Measurements from ENCODE around the gene FBN1. TPM values are rescaled to one million over a fixed set of nuclear protein-coding genes. Genes with fewer than 3 reads are reported as not detected.
A peak's percentile ranks its signal among the peaks of the same experiment; 100 is the strongest.

The FBN1 gene
- total and polyA plus RNA-seq, 8 donors: 4.7 to 384 (median 42.6) TPM

DNA sequence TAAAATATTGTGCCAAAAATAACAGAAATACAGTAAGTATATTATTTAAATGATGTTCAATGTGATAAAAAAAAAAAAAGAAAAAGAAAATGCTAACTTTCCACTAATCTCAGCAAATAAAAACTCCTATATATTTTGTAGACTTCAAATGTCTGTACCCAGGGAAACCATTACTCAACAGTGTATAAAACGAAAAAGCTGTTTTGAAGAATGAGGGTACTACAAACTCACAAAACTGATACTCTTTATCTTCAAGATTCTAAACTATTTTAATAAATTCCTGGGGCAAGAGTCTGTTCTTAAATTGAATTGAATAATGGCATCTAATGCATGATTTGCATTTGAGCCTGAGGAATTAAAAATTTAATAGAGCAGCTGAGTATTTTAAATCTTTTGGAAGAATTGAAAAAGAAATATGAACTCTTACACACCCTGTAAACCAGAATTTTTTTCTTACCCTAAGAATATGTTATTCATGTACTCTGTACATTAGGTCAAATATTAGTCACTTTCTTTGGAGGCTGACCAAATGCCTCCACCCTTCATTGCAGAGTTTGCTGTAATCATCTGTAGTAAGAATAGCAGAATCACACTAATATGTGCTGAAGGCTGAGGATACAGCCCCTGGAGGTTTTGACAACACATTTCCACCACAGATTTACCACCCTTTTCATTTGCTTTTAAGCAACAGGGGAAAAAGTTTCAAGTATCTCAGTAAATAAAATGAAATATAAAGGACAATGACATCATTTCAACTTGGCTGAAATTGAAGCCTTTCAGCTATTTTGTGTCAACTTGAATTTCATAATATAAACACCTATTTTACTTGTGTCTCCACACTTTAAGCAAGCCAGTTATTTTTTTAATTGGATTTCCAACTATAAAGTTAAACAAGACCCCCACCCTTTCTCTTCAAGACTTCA is 79.7 kb downstream of the FBN1 start:
- H3K4me1 ChIP-seq: peaks cover 0 to 29% (median 14%) of the 10 kb centered on the region in 4 donors
- no peak overlapping the region for H3K4me3 ChIP-seq
- H3K27me3 ChIP-seq: no peaks in the 10 kb centered on the region
- no peaks in the 10 kb centered on the region for H3K9me3 ChIP-seq
- H3K36me3 ChIP-seq: no peaks in the 10 kb centered on the region
- peak overlapping the region in 2 of 5 donors; percentile 18 to 49 for H3K27ac ChIP-seq
- WGBS, 5 donors: 60 to 75% (median 67%) methylated on average over 1 of the region's 1 CpG
- TF ChIP-seq POLR2AphosphoS5 (IDR thresholded peaks at IDR 0.05): peak in 1 of 3 donors; percentile 21
- TF ChIP-seq POLR2A (IDR thresholded peaks at IDR 0.05): no peak
- TF ChIP-seq EP300 (IDR thresholded peaks at IDR 0.05): no peak
- TF ChIP-seq CTCF (IDR thresholded peaks at IDR 0.05): no peak
- intact Hi-C loops (cut with DNase I; ENCODE audit: low total_unique reads): no loop called here
- peak in 1 of 2 donors; percentile 84 for DNase-seq

GRCh38 chr15:48564690-48565089 is 80.8 kb downstream of the FBN1 start:
- no peak for DNase-seq
- H3K27ac ChIP-seq: no peak overlapping the region
- H3K9me3 ChIP-seq: no peaks in the 10 kb centered on the region
- intact Hi-C loops (cut with DNase I; ENCODE audit: low total_unique reads): no loop called here
- no peak overlapping the region for H3K4me3 ChIP-seq
- H3K36me3 ChIP-seq: no peaks in the 10 kb centered on the region
- WGBS, 5 donors: 78 to 86% (median 85%) methylated on average over 4 of the region's 4 CpGs
- peaks cover 0 to 32% (median 14%) of the 10 kb centered on the region in 4 donors for H3K4me1 ChIP-seq
- no peaks in the 10 kb centered on the region for H3K27me3 ChIP-seq
- TF ChIP-seq CTCF (IDR thresholded peaks at IDR 0.05) (no peak), POLR2AphosphoS5 (IDR thresholded peaks at IDR 0.05) (no peak), EP300 (IDR thresholded peaks at IDR 0.05) (no peak), POLR2A (IDR thresholded peaks at IDR 0.05) (no peak)

DNA sequence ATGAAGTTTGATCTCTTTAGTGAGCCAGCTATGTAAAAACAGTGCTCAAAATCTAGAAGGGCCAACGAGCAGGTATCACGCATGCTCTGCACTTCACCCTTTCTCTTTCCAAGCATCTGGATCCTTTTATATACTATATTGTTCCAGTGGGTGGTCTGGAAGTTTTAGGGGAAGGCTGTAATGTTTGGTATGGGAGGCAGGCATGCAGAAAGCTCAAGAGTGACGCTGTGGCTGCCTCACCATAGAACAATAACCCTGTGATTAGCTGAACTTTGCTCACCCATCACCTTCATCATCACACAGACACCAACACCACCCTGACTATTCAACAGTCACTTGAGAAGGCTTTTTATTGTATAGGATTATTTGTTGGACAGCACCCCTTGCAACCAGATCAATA is 81.6 kb downstream of the FBN1 start:
- TF ChIP-seq EP300 (IDR thresholded peaks at IDR 0.05) (no peak), POLR2AphosphoS5 (IDR thresholded peaks at IDR 0.05) (no peak), CTCF (IDR thresholded peaks at IDR 0.05) (no peak), POLR2A (IDR thresholded peaks at IDR 0.05) (no peak)
- intact Hi-C loops (cut with DNase I; ENCODE audit: low total_unique reads): no loop called here

DNA sequence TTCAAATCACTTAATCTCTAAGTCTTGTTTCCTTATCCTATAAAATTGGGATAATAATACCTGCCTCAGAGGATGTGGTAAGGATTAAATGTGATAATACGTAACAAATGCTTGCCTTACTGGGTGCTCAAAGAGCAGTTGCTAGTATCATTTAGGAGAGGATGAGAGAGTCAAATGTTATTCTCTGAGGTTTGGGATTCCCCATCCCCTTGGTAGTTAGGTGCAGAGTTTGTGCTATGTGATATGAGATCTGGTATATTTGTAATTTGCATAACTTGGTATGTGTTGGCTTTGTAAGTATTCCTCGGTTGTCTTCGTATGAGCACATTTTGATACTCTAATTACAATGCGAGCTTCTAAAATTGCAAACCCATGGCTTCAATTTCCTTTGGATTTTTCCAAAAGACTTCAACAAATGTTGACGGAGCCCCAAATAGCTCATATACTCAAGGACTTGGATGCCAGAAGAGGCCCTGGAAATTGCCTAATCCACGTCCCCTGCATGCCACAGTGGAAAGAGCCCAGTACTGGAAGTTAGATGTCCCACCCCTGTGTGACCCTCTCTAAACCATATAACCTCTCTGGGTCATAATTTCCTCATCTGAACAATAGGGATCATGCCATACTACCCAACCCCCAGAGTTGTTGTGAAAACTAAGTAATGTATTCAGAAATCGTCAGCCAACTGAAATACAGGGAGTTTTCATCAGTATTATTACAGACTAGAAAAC is 85.0 kb downstream of the FBN1 start:
- H3K27me3 ChIP-seq: no peaks in the 10 kb centered on the region
- TF ChIP-seq EP300 (IDR thresholded peaks at IDR 0.05) (no peak), POLR2A (IDR thresholded peaks at IDR 0.05) (no peak), CTCF (IDR thresholded peaks at IDR 0.05) (no peak), POLR2AphosphoS5 (IDR thresholded peaks at IDR 0.05) (no peak)
- intact Hi-C loops (cut with DNase I; ENCODE audit: low total_unique reads): no loop called here
- H3K4me1 ChIP-seq: peaks cover 4 to 34% (median 17%) of the 10 kb centered on the region in 4 donors
- WGBS, 5 donors: 88 to 95% (median 93%) methylated on average over 7 of the region's 7 CpGs
- no peak for DNase-seq
- no peaks in the 10 kb centered on the region for H3K36me3 ChIP-seq
- no peak overlapping the region for H3K4me3 ChIP-seq
- no peaks in the 10 kb centered on the region for H3K9me3 ChIP-seq
- H3K27ac ChIP-seq: peak overlapping the region in 3 of 5 donors; percentile 30 to 57 (median 49)

More for the DNA sequence above, 81.6 kb downstream of the FBN1 start:
- Histone ChIP-seq H3K4me3 (no peak overlapping the region), H3K27ac (no peak overlapping the region), H3K4me1 (peaks cover under 1 to 37% (median 17%) of the 10 kb centered on the region in 4 donors), H3K36me3 (no peaks in the 10 kb centered on the region), H3K9me3 (no peaks in the 10 kb centered on the region), H3K27me3 (no peaks in the 10 kb centered on the region)
- 77 to 86% (median 79%) methylated on average over 3 of the region's 3 CpGs for WGBS, 5 donors
- no peak for DNase-seq
